ENCODE results near the gene SMTNL2.

The SMTNL2 gene

DNA sequence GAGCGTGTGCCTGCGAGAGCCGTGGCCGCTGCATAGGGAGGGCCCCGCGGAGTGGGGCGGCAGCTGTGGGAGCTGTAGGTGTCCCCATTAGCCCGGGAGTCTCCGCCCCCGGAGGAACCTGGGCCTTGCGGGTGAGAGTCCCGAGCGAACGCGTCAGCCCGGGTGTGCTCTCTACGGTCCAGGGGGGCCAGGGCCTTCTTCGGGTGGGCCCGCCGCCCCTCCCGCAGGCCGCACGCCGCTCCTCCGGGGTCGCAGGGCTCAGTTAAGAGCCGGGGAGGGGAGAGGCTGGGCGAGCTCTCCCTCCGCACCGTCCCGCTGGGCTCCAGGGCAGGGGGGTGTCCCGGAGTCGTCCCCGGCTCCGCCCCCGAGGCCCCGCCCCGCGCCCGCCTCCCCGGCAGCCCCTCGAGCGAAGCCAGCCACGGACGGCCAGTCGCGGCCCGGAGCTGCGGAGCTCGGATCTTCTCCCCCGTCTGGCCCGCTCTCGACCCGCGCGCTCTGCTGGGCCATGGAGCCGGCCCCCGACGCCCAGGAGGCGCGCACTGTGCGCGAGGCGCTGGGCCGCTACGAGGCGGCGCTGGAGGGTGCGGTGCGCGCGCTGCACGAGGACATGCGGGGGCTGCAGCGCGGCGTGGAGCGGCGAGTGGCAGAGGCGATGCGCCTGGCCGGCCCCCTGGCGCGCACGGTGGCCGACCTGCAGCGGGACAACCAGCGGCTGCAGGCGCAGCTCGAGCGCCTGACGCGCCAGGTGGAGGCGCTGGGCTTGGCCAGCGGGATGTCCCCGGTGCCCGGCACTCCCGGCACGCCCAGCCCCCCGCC, at the start of gene SMTNL2:
TSS of gene SMTNL2 (plus strand) at position 429 of the 816 bp plus-strand sequence. CDS start at position 506, 77 bp downstream.
- DNase-seq (ENCODE audit: low spot score) = peak; percentile 41

DNA sequence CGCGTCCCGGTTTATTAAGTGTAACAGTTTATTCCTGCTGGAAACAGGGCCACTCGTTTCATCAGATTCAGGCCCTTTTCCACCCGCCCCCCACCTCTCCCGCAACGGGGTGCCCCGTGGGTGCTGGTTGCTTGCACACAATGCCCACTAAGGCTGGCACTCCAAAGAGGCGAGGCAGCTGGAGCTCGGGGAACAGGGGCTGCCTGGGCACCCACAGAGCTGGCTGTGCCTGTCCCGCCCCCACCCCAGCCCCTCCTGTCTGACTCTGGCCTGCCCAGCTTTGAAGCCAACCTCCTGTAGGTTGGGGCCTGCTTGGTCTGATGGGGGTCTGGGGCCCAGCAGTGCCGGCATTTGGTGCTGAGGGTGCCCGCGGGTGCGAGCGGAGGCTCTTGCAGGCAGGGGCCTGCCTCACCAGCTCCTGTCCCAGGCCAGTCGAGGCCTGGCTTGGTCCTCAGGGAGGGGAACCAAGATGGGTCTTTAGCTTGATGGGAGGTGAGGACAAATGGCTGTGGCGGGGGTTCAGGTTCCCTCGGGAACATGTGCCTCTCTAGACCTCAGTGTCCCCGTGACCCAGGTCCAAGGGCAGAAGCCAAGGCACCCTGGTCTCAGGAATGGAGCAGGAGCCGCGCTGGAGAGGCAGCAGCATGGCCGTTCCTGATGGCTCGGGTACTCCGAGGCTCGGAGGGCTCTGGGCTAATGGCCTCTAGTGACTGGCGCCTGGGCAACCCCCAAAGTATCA, 49.2 kb upstream of the SMTNL2 start:
- DNase-seq (ENCODE audit: low spot score) = no peak

DNA sequence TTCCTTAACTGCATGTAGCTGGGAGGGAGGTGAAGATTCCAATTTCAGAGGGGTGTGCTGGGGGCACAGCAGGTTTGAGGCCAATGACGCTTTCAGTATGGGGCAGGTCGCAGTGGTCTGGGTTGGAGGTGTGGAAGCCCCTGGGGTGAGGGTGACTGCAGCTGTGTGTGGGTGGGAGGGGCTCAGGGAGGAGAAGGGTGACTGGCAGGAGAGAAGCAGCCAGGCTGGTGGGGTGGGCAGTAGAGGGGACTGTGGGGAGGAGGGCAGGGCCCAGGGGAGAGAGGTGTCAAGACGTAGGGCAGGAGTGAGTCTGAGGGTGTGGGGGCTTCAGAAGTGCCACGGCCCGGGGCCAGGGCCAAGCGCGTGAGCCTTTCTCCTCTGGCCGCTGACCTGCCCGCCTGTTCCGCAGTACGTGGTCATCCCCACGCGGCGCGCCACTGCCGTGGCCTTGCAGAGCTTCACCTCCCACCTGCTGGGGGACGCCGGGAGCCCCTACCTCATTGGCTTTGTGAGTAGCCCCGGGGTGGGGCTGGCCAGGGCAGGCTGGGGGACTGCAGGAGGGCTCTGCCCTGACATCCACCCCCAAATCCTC, 48.6 kb upstream of the SMTNL2 start:
- DNase-seq (ENCODE audit: low spot score) = no peak

DNA sequence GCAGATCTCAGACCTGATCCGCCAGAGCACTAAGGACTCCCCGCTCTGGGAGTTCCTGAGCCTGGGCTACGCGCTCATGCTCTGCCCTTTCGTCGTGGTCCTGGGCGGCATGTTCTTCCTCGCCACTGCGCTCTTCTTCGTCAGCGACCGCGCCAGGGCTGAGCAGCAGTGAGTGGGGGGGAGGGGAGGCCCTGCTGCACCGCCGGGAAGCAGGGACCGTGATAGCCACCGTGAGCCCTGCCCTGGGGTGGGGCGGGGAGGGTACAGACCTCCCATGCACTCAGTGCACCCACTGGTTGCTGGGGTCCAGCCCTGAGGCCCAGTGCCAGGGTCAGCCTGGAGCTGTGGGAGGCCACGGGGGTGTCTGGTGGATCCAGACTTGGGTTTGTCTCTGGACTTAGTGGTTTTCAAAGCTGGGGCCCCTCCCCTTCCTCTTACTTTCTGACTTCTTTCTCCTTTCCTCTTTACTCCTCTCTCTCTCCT, 48.0 kb upstream of the SMTNL2 start:
- DNase-seq (ENCODE audit: low spot score) = peak; percentile 48

DNA sequence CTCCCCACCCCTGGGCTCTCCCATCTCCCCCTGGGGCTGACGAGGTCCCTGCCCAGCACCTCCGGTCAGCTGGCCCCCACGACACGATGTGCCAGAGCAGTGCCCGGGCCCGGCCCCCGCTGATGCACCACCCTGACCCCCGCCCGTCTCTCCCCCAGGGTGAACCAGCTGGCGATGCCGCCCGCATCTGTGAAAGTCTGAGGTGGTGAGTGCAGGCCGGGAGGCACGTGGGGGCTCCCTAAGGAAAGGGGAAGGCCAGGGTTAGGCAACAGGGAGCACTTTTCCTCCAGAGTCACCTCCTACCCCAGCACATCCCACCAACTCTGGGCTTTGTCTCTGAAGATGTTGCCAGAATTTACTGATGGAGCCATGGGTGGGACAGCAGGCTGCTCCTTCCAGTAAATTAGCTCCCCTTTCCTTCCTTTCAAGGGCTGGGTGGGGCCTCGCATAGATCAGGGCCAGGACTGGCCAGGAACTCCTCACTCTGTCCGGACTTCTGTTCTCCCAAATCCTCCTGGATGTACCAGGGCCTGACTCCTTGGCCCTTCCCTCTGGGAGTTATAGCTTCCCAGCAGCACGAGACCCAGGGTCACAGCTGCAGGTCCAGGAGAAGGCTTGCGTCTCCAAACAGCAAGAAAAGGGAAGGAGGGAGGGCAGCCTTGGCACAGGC, 47.5 kb upstream of the SMTNL2 start:
- DNase-seq (ENCODE audit: low spot score) = peak; percentile 58

DNA sequence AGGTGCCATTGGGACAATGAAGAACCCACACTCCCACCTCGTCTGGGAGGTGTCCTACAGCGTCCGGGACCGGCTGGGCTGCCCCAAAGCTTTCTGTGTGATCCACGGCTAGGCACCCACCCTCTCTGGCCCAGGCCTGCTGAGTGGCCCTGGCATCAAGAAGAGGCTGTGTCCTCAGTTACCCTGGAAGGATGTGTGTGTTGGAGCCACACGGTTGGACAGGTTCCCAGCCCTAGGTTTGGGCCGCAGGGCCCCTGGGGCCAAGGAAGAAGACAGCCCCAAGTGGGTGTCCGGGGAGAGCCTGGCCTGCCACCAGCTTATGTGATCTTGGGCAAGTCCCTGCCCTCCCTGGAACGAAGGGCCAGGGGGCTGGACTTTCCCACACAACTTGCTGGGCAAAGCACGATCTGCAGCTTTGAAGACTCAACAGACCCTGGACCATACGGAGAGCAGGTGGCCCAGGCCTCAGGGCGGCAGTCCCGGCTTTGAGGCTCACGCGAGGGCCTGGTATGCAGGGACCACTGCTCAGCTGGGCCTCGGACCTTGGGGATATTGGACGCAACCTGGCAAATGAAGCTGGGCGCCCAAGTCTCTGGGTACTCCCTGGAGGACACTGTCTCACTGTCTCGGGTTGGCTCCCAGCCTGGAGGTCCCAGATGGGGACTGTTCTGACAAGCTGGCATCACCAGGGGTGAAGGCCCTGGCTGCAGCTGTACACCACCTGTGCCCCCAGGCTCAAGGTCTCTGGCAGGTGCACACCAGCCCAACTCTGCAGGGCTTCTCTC, 46.7 kb upstream of the SMTNL2 start:
- DNase-seq (ENCODE audit: low spot score) = no peak

DNA sequence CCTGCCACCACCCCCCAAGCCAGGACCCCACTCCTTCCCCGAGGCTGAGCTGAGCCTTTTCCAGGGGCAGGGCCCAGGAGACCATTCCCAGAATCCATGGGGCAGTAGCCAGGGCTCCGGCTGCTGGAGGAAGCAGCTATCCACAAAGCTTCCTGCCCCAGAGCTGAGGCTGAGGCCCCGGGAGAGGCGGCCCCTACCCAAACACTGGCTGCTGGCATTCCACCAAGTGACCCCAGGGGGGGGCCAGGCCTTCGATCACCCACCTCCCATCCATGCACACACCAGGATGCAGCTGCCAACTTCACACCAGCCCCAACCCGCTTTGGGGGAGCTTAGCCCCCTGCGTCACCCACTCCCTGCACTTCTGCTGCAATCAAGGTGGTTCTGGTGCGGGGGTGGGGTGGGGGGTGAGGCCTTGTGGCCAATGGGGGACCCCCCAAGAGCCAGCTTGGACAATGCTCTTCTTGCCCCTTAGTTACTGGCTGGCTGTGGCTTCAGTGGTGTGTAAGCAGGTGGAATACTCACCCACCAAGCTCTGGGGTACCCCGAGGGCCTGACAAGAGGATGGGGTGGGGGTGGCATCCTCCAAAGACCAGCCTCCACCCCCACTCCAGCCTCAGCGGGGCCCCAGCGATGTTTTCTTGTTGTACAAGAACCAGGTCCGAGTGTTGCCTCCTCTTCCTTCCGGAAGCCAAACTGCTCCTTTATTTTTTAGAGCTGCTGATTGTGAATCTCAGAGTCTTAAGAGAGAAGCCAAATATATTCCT, 45.9 kb upstream of the SMTNL2 start:
- no peak for DNase-seq (ENCODE audit: low spot score)

DNA sequence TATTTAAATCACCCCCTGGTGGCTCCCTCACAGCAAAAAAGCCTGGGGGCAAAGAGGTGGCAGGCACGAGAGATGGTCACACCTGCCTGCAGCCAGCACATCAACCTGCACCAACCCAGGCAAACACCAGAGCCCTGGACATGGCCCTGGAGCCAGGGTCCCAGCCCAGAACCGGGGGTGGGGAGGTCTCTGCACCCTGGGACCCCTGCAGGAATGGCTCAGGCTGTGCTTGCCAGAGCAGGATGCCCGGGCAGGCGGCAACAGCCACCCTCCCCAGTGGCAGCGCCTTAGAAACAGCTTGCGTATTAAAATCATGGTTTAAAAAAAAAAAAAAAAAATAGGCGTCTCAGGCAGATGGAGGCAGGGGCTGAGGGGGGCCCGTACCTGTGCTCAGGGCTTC, 45.3 kb upstream of the SMTNL2 start:
- no peak for DNase-seq (ENCODE audit: low spot score)

DNA sequence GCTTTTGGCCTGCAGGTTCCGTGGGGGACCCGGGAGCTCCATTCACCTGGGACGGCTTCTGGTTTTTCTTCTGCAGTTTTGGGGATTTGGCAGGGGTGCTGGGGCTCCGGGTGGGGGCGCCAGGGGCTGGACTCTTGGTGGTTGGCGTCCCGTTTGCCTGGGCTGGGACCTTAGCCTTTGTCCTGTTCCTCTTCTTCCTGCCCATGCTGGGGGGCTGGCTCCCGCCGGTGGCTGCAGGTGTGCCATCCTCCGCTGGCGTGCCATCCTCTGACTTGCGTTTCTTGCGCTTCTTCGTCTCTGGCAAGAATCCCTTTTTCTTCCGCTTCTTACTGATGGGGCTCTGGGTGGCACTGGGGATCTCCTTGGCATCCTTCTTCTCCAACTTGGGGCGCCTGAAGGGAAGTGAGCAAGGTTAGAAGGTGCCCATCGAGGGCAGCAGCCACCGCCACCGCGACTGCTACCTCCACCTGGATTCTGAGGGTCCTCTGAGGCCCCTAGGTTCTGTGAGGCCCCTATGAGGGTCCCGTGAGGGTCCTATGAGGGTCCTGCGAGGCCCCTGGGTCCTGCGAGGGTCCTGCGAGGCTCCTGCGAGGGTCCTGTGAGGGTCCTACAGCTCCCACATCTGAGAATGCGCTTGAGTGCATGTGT, 44.6 kb upstream of the SMTNL2 start:
- no peak for DNase-seq (ENCODE audit: low spot score)

DNA sequence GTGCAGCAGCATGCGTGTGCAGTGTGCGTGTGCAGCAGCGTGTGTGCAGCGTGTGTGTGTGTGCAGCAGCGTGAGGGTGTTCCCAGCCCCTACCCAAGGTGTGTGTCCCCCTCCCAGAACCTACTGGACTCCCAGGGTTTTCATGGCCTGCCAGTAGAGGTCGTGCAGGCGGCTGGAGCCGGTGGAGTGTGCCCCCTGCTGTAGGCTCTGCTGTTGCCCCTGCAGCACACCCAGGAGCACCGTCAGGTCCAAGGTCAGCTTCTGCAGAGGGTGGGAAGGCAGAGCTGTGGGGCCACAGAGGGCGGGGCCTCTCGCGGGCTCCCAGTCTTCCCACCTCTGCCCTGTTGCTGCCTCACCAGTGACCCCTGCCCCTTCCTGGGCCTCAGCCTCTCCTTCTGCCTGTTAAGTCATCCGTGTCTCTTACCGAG, 44.1 kb upstream of the SMTNL2 start:
- DNase-seq (ENCODE audit: low spot score) = no peak

DNA sequence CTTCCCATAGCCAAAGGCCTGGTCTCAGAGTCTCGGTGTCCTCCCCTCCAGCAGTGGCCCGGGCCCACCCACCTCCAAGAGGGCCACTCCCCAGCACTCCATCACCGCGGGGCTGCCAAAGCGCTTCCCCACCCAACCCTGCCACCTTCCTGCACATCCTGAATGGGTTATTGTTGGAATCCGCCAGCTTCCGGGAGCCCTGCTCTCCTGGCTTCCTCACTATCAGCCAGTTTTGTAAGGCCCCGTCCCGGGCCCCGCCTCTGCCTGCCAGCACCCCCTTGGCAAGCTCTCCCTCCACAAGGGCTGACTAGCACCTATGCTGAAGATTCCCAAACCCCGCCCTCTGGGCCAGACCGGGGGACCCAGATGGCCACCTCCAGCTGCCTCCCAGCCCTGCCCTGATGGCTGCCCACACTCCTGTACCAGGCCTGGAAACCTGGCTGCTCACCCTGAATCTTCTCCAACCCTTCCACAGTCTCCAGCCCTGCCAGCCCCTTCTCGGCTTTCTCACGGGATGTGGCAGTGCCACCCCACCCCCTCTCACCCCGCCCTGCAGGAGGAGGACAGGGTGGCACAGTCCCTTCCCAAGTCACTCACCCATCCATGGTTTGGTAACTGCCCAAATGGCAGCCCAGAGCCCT, 43.5 kb upstream of the SMTNL2 start:
- no peak for DNase-seq (ENCODE audit: low spot score)

DNA sequence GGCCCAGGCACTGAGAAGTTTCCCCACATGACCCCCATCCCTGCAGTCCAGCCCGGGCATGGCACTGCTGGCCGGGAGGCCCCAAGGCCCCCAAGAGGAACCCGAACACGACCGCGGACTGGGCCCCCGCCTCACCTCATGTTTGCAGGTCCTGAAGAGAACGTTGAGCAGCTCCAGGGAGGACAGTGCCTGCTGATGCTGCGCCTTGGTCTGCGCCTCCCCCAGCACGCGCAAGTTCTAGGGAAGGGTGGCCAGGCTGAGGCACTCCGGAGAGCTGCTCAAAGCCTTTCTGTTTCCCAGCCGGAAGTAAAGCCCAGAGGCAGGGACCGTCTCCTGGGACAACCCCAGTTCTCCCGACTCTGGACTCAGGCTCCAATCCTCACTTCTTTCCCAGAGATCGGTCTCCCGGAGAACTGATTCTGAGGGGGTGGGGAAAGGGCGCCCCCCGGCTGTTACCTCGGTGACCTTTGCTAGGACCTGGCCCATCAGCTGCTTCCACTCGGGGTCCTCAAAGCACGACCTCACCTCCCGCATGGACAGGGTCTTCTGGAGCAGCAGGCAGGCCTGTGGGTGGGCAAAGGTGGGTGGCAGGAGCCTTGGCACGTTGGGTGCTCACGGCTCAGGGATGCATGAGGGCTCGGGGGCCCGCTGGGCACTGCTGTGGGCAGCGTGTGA, 42.9 kb upstream of the SMTNL2 start:
- no peak for DNase-seq (ENCODE audit: low spot score)

DNA sequence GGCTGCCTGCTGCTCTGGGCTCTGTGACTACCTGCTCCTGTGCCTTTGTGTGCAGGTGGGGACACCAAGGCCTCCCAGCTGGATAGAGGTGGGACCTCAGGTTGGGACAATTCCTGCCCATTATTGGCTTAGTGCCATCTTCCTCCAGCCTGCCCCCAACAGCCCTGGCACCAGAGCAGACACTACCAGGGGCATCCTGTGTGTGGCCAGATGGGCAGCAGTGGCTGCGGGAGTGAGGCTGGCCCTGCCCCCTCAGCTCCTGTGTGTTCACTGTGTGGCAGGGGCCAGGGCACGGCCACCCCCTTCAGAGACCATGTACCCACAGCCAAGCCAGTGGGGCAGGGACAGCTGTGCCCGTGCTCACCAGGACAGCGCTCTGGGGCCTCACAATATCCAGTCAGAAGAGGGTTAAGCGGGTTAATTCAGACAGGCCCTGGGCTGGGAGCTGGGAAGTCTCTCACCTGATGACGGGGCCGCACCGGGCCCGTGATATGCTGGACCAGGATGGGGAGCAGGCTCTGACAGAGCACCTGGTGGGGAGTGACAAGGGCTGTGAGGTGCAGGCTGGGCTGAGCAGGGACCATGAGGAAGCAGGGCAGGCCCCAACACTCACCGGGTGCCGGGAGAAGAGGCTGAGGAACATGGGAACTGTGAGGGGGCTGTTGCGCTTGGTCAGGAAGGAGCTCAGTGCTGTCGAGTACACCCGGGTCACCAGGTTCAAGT, 42.2 kb upstream of the SMTNL2 start:
- DNase-seq (ENCODE audit: low spot score) = no peak

DNA sequence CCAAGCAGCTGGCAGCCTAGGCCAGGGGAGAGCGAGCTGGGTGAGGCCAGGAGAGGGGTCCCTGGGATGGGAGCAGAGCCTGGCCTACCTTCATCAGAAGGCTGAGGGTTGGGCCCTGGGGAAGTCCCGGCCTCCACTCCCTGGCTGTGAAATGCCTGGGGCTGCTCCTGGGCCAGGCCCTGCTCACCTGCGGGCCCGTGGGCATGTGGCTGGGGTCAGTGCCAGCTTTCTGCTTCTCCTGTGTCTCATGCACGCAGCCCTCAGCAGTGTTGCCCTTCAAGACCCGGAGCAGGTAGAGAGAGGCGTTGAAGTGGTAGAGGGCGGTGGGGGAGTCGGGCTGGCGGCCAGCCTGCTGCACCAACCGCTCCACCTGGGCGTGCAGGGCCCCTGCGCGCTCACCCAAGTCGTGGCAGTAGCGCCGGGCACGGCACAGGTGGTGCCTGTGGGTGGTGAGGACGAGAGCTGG, 41.6 kb upstream of the SMTNL2 start:
- DNase-seq (ENCODE audit: low spot score) = no peak

DNA sequence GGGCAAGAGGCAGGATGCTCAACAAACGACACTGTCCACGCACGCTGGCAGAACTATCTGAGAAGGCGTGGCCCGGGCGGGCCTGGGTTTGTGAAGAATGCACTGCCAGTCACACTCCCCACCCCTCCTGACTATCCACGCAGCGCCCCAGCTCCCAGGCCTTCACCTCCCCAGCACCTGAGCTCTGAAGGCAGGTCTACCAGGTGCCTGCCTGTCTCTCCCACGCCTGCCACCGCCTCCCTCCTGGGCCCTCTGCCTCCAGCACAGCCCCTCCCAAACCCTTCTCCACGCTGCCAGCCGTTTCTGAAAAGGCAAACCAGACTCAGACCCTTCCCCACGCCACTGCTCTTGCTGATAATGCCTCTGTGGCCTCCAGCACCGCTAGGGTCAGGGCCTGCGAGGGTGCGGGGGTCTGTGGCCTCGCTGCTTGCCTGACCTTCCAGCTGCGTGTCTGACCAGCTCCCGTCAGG, 40.7 kb upstream of the SMTNL2 start:
- no peak for DNase-seq (ENCODE audit: low spot score)

DNA sequence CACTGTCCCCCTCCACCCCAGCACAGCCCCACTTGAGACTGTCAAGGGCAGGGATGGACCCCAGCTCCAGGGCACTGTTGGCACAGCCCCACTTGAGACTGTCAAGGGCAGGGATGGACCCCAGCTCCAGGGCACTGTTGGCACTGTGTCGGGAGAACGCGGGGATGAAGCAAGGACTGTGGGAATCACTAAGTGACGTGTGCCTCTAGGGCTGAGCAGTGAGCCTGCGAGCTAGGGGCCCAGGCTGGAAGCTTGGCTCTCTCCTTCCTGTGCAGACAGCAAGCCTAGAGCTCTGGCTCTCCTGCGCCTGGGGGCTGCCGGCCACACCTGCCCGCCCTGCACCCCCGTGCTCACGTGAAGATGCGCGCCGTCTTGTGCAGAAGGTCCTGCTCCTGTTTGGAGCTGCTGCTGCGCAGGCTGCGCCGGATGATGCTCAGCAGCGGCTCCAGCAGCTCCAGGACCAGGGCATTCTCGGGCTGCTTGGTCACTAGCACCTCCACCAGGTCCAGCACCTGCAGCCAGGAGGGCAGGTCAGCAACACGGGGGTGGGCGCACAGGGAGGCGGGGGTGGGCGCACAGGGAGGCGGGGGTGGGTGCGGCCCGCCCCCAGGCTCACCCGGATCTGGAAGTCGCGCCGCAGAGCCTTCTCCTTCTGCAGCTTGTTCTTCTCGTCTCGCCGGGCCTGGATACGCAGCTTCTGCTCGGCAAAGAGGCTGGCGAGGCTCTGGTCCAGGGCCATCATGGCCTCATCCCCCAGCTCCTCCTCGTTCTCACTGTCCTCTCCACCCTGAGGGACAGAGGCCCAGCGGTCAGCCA, 40.0 kb upstream of the SMTNL2 start:
- no peak for DNase-seq (ENCODE audit: low spot score)

DNA sequence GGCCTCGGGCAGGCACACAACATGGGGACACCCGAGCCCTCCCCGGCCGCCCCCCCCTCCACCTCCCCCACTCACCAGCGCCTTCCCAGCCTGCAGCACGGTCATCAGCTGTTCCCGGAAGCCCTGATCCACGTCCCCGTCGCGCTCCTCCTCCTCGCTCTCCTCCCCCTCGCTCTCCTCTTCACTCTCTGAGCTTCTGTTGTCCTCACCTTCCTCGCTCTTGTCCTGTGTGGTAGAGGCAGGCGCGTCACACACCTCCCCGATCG, 39.4 kb upstream of the SMTNL2 start:
- no peak for DNase-seq (ENCODE audit: low spot score)
